GM21723 (cell line): ENCODE measurements around the gene PIR.

ENCODE experiments used
- ATAC-seq: cut with Tn5 transposase; IDR thresholded peaks from one replicate; pipeline ENCODE4 v1.9.1; 2021; ENCODE audit warnings: mild to moderate bottlenecking, moderate library complexity; ENCODE audit not compliant: unreplicated experiment

Gene PIR

DNA sequence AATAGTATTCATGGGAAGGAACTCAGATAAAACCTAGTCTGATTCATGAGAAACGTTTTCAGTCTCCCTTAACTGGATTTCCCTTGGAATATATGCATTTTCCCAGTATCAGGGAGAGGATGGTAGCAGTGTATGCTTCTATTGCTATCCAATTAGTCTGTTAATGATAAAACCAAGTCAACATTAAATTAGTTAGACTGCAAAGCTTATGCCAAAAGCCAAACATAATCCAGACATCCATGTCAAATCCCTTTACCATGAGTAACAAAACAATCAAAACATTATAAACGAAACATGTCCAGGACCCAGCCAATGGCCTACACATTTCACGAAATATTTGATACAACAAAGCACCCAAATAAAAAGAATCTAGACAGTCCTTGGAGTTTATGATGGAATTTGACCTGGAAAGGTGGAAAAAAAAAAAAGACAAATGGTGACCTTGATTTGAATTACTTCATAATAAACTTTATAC lies 74.4 kb downstream of the PIR start:
- ATAC-seq, result no peak

GRCh38 chrX:15418041-15418706 lies 75.0 kb downstream of the PIR start:
- no peak for ATAC-seq

GRCh38 chrX:15416133-15416993 lies 76.8 kb downstream of the PIR start:
- ATAC-seq, result no peak

DNA sequence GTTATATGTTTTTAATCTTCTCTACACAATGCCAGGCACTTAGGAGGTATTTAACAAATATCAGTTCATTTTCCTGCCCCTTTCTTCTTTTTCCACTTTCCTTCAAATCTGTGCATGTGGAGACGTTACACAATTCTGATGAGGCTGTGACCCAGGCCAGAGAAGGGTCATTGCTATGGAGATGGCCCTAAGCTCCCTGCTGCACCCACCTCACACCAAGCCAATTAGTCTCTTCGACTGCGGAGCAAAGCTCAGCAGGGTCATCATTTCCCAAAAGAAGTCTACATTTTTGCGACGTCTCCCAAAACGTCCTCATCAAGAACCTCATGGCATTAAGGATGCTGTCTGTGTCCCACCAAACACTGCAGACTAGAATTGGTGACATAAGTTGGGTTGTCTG lies 80.0 kb downstream of the PIR start:
- ATAC-seq, result no peak

GRCh38 chrX:15410947-15411346 lies 82.2 kb downstream of the PIR start:
- no peak for ATAC-seq

GRCh38 chrX:15410430-15410829 lies 82.7 kb downstream of the PIR start:
- no peak for ATAC-seq

DNA sequence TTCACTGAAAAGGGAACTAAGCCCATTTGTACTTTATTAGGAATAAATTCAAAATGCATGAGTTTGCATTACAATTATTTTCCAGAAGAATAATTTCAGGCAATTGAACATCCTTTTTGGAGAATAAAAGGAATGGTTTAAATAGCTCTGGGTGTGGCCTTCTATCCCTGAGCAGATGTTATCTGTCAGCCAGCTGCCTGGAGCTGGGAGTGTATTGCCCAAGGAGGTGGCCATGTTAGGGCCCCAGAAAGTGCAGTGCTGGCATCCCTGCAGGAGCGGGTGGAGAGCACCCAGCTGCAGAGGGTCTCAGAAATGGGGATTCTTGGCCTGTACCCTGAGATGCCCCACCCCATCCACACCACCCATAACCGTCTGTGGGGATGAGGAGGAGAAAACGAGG lies 87.3 kb downstream of the PIR start:
- no peak for ATAC-seq

DNA sequence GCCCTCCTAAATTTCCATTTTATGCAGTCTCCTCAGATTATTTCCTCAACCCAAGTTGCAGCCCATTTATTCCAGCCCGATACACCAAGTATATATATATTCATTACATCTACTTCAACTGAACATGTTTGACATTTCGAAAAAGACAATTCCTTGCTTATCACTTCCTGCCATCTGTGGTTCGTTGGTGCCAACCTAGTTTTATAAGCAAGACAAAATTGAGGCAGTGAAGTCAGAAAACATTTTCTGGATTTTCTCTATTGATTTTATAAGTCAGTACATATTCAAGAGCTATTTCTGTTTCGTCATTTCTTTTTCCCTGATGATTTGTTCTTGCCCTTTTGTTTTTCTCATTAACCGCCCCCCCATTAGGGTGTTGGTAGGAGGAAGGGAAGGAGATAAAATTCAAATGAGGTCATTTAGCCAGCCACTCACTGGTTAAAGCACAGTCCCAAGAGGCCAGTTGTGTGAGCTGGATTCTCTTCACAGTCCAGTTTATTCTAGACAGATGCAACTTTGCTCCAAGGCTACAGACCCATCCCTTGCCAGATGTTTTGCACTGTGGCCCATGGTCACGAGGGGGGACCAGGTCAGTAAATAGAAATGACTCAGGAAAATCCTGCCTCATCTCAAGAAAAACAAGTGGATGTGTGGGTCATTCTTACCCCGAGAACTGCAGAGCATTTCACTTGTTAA lies 88.6 kb downstream of the PIR start:
- no peak for ATAC-seq

- no peak for ATAC-seq
Measured at GRCh38 chrX:15401378-15401777, 91.8 kb downstream of the PIR start.

- ATAC-seq, result no peak
Measured at GRCh38 chrX:15399962-15400391, 93.2 kb downstream of the PIR start.

DNA sequence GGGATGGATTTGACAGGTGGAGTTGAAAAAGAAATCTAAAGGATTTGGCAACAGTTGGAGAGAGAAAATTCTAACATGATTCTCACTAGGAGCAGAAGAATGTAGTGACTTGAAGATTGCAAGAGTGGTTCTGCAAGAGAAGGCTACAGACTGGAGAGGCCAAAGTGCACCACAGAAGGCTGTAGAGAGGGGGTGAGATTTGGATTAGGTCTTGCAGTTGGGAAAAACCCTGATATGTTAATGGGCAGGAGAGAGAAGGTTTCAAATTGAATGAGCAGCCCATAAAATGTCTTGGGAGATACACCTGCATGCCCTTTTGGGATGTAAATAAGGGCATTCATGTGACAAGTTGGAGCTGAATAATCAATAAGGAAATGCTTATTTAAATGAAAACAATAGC lies 94.3 kb downstream of the PIR start:
- ATAC-seq, result no peak

DNA sequence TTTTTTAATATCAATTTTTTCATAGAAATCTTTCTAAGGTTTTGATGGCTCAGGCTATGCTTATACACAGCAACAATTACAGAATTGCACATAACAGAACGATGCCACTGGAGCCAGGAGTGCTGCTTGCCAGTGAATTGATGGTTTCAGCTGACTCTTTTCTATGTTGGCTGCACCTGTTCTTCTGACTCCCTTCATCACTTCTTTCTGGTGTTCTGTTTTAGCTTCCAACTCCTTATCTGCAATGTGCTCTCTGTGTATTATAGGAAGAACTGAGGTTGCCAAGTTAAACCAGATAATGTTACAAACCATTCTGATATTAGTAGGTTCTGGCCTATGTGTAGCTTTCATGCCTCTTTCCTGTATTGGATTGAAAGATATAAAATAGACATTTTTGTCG lies 97.3 kb downstream of the PIR start:
- ATAC-seq, result no peak

DNA sequence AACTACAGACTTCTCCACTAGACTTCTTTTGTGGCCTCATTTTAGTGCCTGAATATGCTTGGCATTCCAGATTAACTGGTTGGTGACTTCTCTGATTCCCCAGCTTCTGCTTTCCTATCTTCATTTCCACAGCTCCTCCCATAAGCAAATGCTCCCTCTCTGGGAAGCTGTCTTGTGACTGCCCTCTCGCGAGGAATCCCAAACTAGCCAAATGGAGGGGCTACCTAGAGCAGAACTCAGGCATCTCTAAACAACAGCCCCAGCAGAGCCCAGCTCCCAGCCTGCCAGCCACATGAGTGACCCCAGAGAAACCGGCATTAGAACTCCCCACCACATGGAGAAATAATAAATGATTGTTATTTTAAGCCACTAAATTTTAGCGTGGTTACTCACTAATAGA lies 101.3 kb downstream of the PIR start:
- ATAC-seq, result no peak

GRCh38 chrX:15384304-15384703 lies 108.8 kb downstream of the PIR start, which contains the start of gene VEGFD:
TSS of gene VEGFD (minus strand) at chrX:15384413. CDS start at chrX:15383946, 467 bp downstream.
- ATAC-seq, result no peak

DNA sequence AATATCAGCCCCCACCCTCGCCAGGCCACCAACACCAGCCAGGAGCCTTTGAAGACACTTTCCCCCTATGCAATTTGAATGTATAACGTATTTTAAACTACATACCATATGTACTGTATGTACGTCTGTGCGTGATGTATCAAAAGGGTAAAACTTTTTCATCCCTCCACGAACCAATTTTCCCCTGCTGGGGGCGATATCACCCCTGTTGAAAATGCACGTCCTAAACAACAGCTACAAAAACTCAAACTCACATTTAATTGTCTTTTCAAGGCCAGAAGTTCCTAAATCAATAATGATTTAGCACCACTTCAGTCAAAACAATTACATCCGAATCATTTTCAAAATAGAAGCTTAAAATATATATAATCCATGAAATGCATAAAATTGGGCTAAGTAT lies 110.3 kb downstream of the PIR start:
- no peak for ATAC-seq

- ATAC-seq, result no peak
Measured at GRCh38 chrX:15376956-15377355, 116.2 kb downstream of the PIR start.

DNA sequence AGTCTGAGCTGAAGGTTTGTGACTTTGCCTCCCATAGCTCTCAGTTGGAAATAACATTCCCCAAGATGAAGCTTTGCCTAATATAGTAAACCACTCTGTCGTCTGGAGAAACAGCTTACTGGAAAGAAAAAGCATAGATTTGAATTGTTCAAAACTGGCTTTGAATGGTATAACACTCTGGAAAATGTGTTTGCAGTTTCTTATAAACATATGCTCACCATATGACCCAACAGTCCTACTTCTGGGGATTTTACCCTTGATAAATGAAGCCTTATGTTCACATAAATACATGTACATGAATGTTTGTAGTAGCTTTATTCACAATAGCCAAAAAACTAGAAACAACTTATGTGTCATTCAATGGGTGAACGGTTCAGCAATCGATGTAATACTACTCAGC lies 119.2 kb downstream of the PIR start:
- ATAC-seq, result no peak

DNA sequence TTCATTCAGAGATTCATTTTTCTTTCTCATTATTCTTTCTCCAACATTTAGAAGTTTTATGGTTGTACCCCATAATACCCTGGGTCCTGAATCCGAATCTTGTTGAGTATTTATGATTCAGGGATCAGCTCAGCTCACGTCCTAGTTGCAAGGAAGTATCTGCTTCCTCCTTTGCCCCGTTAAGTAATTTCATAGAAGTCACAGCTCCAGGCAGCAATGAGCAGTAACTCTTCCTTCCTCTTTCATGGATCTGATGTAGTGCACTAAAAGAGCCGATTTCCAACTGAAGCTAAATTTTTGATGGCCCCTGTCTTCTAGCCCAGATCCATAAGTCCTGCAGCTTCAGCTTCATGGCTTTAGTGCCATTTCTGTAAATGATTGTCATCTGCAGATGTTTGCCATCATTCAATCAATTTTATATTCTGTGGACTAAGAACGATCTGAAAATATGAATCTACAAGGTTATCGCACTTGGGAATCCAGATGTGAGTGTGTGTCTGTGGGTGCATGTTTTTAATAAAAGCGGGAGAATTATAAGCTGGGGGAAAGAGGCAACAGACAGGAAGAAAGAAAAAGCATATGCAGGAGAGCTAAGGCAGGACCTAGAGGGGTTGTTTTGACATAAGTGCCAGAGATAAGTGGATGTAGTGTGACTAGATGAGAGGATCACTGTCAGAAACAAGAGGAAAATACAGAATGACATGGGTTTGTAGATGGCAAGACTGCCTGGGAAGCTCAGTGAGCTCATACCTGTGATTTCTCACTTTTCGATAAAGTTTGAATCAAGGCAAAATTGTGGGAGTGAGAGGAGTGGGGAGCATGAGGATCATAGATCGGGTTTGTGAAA lies 126.4 kb downstream of the PIR start:
- ATAC-seq, result no peak

DNA sequence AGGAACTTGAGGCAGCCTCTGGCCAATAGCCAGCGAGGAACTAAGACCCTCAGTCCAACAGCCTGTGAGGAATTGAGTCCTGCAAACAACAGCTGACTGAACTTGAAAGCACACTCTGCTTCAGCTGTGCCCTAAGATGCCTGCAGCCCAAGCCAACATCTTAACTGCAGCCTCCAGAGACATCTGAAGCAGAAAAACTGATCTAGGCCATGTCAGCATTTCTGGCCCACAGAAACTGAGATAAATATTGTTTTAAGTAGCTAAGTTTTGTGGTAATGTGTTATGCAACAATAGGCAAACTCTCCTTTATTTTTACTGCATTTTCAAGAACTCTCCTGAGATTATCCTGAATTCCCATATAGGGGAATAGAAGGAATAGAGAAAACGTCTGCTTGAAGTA lies 133.4 kb downstream of the PIR start:
- ATAC-seq, result no peak

- no peak for ATAC-seq
Measured at GRCh38 chrX:15358533-15358932, 134.6 kb downstream of the PIR start.

DNA sequence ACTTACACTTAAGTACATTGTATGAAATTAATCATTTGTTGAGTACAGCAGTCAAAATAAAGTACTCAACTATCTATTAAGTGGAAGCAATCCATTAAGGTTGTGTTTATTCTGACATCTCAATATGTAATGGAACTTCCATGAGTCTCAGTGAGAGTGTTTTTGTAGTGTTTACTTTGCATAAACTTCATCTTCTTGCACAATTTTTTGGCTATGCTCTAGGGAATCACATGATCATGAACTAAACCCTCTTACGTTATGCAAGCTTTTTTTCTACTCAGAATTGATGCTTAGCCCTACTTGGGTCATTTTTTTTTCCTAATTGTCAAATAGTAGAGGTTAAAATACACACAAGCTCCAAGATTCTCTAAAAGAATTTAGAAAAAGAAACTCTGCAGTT lies 136.7 kb downstream of the PIR start:
- no peak for ATAC-seq
